A549 (cell line): Measurements from ENCODE around the gene FAM171A1.

Source experiments
- POLR2A ChIP-seq: IDR thresholded peaks from 2 replicates; pipeline ENCODE4 v1.6.1; 2012; ENCODE audit warnings: mild to moderate bottlenecking, low read length
- TF ChIP-seq, protein P1 (sequence below): fragments of >200 bp; sonication (Bioruptor Twin); formaldehyde crosslinking; IDR thresholded peaks from 3 replicates; pipeline ENCODE4 v1.5.1; 2016

DNA sequence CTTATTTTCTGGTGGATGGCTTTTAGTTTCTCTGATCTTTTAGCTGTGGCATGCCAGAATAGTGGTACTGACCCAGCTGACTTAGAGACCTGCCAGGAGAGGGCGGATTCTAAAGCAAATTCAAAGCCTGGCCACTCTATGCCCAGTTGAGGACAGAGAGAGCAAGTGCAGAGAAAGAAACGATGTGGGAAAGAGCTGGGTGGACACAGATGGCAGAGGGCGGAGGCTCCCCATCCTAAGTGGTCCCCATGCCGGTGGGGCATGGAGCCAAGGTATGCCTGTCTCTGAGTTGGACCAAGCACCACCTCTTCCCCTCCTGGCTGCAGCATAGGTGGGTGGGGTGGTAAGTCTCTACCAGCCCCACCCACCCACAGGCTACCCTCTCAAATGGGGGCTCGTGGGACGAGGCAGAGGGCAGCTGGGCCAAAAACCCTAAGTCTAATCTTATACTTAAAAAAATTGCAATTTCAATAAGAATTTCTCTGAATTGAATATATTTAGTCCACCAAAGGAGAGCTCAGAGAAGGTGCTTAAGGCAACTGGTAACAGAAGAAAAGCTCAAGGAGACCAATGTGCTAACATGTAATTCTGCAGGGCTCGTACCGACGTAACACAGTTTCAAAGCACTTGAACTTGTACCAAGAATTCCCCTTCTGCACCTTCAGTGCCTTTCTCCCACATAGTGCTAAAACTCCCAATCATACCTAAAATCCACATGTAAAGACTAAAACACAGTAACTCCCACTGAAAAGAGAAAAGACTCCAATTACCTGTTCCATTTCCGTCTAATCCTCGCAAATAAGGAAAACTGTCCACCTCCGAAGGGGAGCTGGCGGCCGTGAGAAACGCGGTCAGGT lies 116.9 kb downstream of the FAM171A1 start:
- TF ChIP-seq, protein P1, sequence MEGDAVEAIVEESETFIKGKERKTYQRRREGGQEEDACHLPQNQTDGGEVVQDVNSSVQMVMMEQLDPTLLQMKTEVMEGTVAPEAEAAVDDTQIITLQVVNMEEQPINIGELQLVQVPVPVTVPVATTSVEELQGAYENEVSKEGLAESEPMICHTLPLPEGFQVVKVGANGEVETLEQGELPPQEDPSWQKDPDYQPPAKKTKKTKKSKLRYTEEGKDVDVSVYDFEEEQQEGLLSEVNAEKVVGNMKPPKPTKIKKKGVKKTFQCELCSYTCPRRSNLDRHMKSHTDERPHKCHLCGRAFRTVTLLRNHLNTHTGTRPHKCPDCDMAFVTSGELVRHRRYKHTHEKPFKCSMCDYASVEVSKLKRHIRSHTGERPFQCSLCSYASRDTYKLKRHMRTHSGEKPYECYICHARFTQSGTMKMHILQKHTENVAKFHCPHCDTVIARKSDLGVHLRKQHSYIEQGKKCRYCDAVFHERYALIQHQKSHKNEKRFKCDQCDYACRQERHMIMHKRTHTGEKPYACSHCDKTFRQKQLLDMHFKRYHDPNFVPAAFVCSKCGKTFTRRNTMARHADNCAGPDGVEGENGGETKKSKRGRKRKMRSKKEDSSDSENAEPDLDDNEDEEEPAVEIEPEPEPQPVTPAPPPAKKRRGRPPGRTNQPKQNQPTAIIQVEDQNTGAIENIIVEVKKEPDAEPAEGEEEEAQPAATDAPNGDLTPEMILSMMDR = no peak
- no peak for TF ChIP-seq POLR2A
